SK-N-SH (cell line): ENCODE results near the gene SOWAHA.

Experiments
- CTCF ChIP-seq: fragments of 200-600 bp; sonication (generic); IDR thresholded peaks from 2 replicates; pipeline ENCODE4 v1.6.1; 2017; ENCODE audit warnings: antibody characterized with exemption, mild to moderate bottlenecking, moderate library complexity
- ELF1 ChIP-seq: IDR thresholded peaks from 2 replicates; pipeline ENCODE4 v1.4.0; 2012
- EP300 ChIP-seq, 2 experiments: IDR thresholded peaks; 2 replicates each; pipeline versions ENCODE4 v1.4.0 to v1.6.1; 2012; ENCODE audit warnings: borderline replicate concordance in 1 of 2, low read depth in 1 of 2, low read length in 1 of 2
- EZH2phosphoT487 ChIP-seq: fragments of 200-600 bp; sonication (generic); IDR thresholded peaks from 2 replicates; pipeline ENCODE4 v1.6.1; 2017; ENCODE audit warnings: low read depth, mixed run types, mild to moderate bottlenecking, antibody characterized with exemption, moderate library complexity, borderline replicate concordance
- GABPA ChIP-seq: IDR thresholded peaks from 2 replicates; pipeline ENCODE4 v1.4.0; 2012; ENCODE audit warnings: low read depth, mild to moderate bottlenecking
- RAD21 ChIP-seq: IDR thresholded peaks from 2 replicates; pipeline ENCODE4 v1.6.1; 2012; ENCODE audit warnings: mild to moderate bottlenecking, low read length
- RFX5 ChIP-seq: IDR thresholded peaks from 2 replicates; pipeline ENCODE4 v1.6.1; 2012; ENCODE audit warnings: mild to moderate bottlenecking, improper control_type of control experiment, low read length
- RXRA ChIP-seq: IDR thresholded peaks from 2 replicates; pipeline ENCODE4 v1.4.0; 2012; ENCODE audit warnings: low read depth, mild to moderate bottlenecking, borderline replicate concordance
- TEAD4 ChIP-seq: IDR thresholded peaks from 2 replicates; pipeline ENCODE4 v1.4.0; 2012; ENCODE audit warnings: mild to moderate bottlenecking, borderline replicate concordance; ENCODE audit not compliant: insufficient read depth

- TF ChIP-seq RAD21 (peak; percentile 75), EZH2phosphoT487 (no peak), CTCF (peak; percentile 78), GABPA (no peak), ELF1 (no peak), RXRA (no peak), TEAD4 (no peak), RFX5 (no peak), EP300 (IDR thresholded peaks at IDR 0.05; ENCODE audit: borderline replicate concordance in 1 of 2, low read depth in 1 of 2, low read length in 1 of 2) (no peak)
Observed at GRCh38 chr5:132829742-132830435, 16.8 kb downstream of the SOWAHA start.
